GM12865 (cell line): ENCODE measurements around the gene UNC5A.

Experiments
- DNase-seq: peaks from one replicate; pipeline ENCODE4 v3.0.0; 2010; ENCODE audit warnings: low read depth
- H3K4me3 ChIP-seq: 2 replicates; pipeline ENCODE4 v1.5.1; 2011; ENCODE audit warnings: mild to moderate bottlenecking, low read depth, low read length, control low read depth
- CTCF ChIP-seq: IDR thresholded peaks from 2 replicates; pipeline ENCODE4 v1.5.1; 2011; ENCODE audit warnings: low read length, control low read depth, low read depth, inconsistent platforms; ENCODE audit not compliant: insufficient read depth; ENCODE audit errors: missing control alignments

UNC5A gene

GRCh38 chr5:176794509-176794908, 15.8 kb upstream of the UNC5A start:
- no peak for TF ChIP-seq CTCF
- no peak overlapping the region for H3K4me3 ChIP-seq
- no peak for DNase-seq

GRCh38 chr5:176796411-176796810, 13.9 kb upstream of the UNC5A start:
- H3K4me3 ChIP-seq = no peak overlapping the region
- no peak for DNase-seq
- TF ChIP-seq CTCF = no peak

GRCh38 chr5:176796970-176797369, 13.4 kb upstream of the UNC5A start:
- DNase-seq = no peak
- no peak overlapping the region for H3K4me3 ChIP-seq
- TF ChIP-seq CTCF = no peak

GRCh38 chr5:176797456-176798050, 12.8 kb upstream of the UNC5A start:
- no peak for DNase-seq
- no peak for TF ChIP-seq CTCF
- H3K4me3 ChIP-seq = no peak overlapping the region

GRCh38 chr5:176798086-176798876, 12.1 kb upstream of the UNC5A start:
- no peak overlapping the region for H3K4me3 ChIP-seq
- no peak for TF ChIP-seq CTCF
- no peak for DNase-seq

GRCh38 chr5:176798949-176799348, 11.4 kb upstream of the UNC5A start:
- TF ChIP-seq CTCF = no peak
- H3K4me3 ChIP-seq = no peak overlapping the region
- no peak for DNase-seq
